Erythroblast (primary cell): ENCODE measurements around the gene HECTD2.
"Not testable (repeated sequence)": the region's sequence is repeated elsewhere in the genome, so short reads cannot be mapped to it uniquely, and the experiment has no call there.

Experiments used
- DNase-seq, 2 experiments: peaks; one replicate each; lab custom pipeline; 2025; lab: John Stamatoyannopoulos, UW
- GATA1 ChIP-seq: IDR thresholded peaks from 2 replicates; pipeline ENCODE4 v1.6.1; 2011; ENCODE audit warnings: low read depth, mild to moderate bottlenecking, control low read depth, low read length, moderate library complexity
- POLR2A ChIP-seq: IDR thresholded peaks from 2 replicates; pipeline ENCODE4 v1.6.1; 2011; ENCODE audit warnings: mild to moderate bottlenecking, low read length

The HECTD2 gene

GRCh38 chr10:91409869-91410637, at the start of gene HECTD2:
Gene HECTD2 (plus strand): TSS chr10:91410344. CDS start chr10:91410439, 95 bp downstream.
- DNase-seq: peak; percentile 88 to 92
- no peak for TF ChIP-seq GATA1
- TF ChIP-seq POLR2A: peak; percentile 83

- TF ChIP-seq GATA1: no peak
- no peak for DNase-seq
Measured at GRCh38 chr10:91360461-91360860, 49.7 kb upstream of the HECTD2 start.

- DNase-seq: not testable (repeated sequence)
Measured at GRCh38 chr10:91365519-91365918, 44.6 kb upstream of the HECTD2 start.

- no peak for DNase-seq
- no peak for TF ChIP-seq GATA1
- TF ChIP-seq POLR2A: no peak
Measured at GRCh38 chr10:91366704-91367103, 43.4 kb upstream of the HECTD2 start.

- DNase-seq: no peak
- no peak for TF ChIP-seq GATA1
- no peak for TF ChIP-seq POLR2A
Measured at GRCh38 chr10:91367127-91367531, 43.0 kb upstream of the HECTD2 start.

- no peak for TF ChIP-seq POLR2A
- no peak for TF ChIP-seq GATA1
Measured at GRCh38 chr10:91367558-91367957, 42.6 kb upstream of the HECTD2 start.

GRCh38 chr10:91369978-91370589, 40.1 kb upstream of the HECTD2 start:
- peak; percentile 9 to 31 for DNase-seq

More at GRCh38 chr10:91367558-91367957, 42.6 kb upstream of the HECTD2 start:
- no peak for DNase-seq

- no peak for DNase-seq
- TF ChIP-seq POLR2A: no peak
- TF ChIP-seq GATA1: no peak
Measured at GRCh38 chr10:91374052-91374451, 36.1 kb upstream of the HECTD2 start.

GRCh38 chr10:91378061-91378460, 32.1 kb upstream of the HECTD2 start:
- TF ChIP-seq POLR2A: no peak
- TF ChIP-seq GATA1: no peak
- DNase-seq: peak; percentile 15 to 44

- peak; percentile 16 to 54 for DNase-seq
- TF ChIP-seq POLR2A: no peak
- TF ChIP-seq GATA1: no peak
Measured at GRCh38 chr10:91380873-91381256, 29.3 kb upstream of the HECTD2 start.

- no peak for TF ChIP-seq GATA1
- TF ChIP-seq POLR2A: no peak
- DNase-seq: peak in 1 of 2 experiments; percentile 43
Measured at GRCh38 chr10:91381257-91381891, 28.8 kb upstream of the HECTD2 start.

- DNase-seq: no peak
- TF ChIP-seq POLR2A (no peak), GATA1 (no peak)
Measured at GRCh38 chr10:91385306-91386085, 24.6 kb upstream of the HECTD2 start.

GRCh38 chr10:91389636-91390512, 20.3 kb upstream of the HECTD2 start:
- peak; percentile 69 to 81 for DNase-seq
- no peak for TF ChIP-seq POLR2A
- TF ChIP-seq GATA1: no peak

GRCh38 chr10:91390513-91390825, 19.7 kb upstream of the HECTD2 start:
- not testable (repeated sequence) for DNase-seq
